Stimulated activated CD8-positive, alpha-beta memory T cell treated with anti-CD3 and anti-CD28 coated beads, Interleukin-4, amount 100 ng/mL, for 1 hour (primary cell): Measurements from ENCODE around the gene LRCH3.

ENCODE experiments used
- DNase-seq, 2 donors: peaks; one replicate each; pipeline ENCODE4 v3.0.0-alpha.2; 2020; ENCODE audit warnings: low read depth in 2 of 2, low spot score in 1 of 2

LRCH3 gene

GRCh38 chr3:197833930-197834715, 43.1 kb downstream of the LRCH3 start:
- DNase-seq, result no peak

DNA sequence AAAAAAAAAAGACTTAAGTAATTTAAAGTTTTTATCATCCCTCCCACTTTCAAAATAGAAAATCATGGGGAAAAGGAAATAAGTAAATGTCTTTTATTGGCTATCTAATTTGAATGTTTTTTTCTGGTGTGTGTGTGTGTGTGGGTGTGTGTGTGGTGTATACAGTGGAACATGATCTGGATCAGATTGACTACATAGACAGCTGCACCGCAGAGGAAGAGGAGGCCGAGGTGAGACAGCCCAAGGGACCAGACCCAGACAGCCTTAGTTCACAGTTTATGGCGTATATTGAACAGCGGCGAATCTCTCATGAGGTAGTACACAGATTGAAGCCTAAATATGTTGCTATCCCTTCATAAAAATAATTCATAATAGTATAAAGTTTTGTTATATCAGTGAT, 44.5 kb downstream of the LRCH3 start:
- no peak for DNase-seq

- no peak for DNase-seq
These were observed 45.2 kb downstream of the LRCH3 start for GRCh38 chr3:197836244-197836643.

- DNase-seq, result no peak
These were observed 46.2 kb downstream of the LRCH3 start for GRCh38 chr3:197837282-197837681.

- DNase-seq, result no peak
These were observed 50.7 kb downstream of the LRCH3 start for GRCh38 chr3:197841789-197842188.

GRCh38 chr3:197846491-197846890, 55.4 kb downstream of the LRCH3 start:
- DNase-seq, result no peak

- no peak for DNase-seq
These were observed 56.9 kb downstream of the LRCH3 start for GRCh38 chr3:197847866-197848401.

DNA sequence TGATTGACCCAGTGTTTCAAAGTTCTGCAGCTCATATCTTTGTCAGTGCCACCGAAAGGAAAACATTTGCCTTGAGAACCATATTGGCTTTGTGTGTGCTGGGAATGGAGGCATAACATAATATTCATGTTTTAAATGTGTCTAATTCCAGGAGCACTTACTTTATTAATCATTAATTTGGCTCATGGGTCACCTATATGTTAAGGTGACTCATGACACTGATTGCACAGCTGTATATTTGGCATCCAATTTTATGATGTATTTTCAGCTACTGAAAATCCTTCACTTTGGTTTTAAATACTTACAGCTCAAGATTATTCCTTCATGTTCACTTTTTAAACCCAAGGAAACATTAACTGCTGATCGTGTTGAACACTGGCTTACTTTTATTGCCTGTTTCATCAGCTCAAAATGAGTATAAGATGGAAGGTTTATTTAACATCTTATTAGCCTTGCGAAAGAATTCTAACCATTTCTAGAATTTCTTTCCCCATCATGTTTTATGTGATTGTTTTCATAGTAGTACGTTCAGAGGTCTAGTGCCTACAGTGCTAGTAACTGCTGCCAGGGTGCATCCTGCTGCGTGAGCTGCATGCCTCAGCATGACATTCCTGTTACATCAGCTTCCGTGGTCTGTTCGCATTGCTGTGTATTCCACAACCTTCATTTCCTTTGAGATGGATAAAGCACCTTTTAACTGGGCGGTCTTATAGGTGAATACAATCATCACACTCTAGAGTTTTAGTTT, 63.7 kb downstream of the LRCH3 start:
- no peak for DNase-seq

DNA sequence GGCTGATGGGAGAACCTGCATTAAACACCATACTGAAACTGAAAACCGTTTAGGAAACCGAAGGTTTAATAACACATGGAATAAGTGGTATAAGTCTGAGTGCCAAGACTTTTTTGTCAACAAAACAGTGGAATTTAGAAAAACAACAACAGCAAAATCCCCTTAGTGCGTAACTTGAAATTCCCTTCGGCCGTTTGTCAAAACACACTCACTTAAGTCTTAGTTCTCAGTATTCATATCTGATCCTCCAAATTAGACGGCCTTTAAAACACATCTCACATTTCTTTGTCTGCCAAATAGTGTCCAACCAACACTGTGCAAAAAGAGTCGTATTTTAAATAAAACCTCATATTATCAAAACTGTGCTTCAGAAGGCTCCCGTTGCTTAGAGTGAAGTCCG, 64.5 kb downstream of the LRCH3 start:
- no peak for DNase-seq

- no peak for DNase-seq
These were observed 65.3 kb downstream of the LRCH3 start for GRCh38 chr3:197856199-197856816.

- no peak for DNase-seq
These were observed 67.1 kb downstream of the LRCH3 start for GRCh38 chr3:197858133-197858532.

- DNase-seq, result no peak
These were observed 67.5 kb downstream of the LRCH3 start for GRCh38 chr3:197858598-197858997.

DNA sequence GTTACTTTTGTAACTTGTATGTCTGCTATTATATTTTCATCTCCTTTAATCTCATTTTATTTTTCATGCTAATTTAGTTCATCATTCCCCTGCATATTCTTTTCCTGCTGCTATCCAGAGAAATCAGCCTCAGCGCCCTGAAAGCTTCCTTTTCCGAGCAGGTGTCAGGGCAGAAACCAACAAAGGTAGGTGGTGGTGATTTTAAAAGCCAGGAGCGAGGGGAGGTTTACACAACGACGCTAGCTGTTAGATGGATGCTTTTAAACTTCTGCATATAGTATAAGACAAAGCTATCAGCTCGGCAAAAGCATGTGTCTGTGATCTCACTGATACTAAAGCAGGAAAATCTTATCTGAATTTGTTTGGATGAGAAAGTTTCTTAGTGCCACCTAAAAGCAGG, 75.0 kb downstream of the LRCH3 start:
- no peak for DNase-seq

DNA sequence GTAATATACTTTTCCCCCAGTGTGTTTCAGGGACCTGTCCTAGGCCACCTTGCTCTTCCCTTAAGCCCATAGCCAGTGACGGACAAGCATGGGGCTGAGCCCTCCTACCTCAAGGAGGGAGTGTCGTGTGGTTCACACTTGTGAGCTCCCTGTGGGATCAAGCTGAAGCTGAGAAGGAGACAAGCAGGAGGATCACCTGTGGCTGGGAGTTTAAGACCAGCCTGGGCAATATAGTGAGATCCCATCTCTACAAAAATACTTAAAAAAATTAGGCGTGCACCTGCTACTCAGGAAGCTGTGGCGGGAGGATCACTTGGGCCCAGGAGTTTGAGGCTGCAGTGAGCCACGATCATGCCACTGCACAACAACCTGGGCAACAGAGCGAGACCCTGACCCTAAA, 82.3 kb downstream of the LRCH3 start:
- DNase-seq, result no peak

DNA sequence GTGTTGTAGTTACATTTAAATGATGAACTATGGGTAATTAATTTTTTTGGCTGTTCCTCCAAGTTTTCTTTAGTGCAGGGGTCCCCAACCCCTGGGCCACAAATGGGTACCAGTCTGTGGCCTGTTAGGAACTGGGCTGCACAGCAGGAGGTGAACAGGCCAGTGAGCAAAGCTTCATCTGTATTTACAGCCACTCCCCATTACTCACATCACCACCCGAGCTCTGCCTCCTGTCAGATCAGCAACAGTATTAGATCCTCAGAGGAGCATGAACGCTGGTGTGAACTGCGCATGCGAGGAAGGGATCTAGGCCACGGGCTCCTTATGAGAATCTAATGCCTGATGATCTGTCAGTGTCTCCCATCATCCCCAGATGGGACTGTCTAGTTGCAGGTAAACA, 83.0 kb downstream of the LRCH3 start:
- DNase-seq, result no peak

DNA sequence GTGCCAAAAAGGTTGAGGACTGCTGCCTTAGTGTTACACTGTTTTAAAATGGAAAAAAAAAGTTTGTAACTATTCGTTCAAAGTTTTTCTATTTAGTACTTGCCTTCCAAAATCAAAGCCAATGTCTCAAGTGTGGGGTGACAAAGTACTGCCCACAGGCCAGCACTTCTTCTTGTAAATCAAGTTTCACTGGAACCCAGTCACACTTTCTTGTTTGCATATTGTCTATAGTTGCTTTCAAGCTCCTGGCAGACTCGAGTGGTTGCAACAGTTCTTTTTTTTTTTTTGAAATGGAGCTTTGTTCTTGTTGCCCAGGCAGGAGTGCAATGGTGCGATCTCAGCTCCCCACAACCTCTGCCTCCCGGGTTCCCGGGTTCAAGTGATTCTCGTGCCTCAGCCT, 83.6 kb downstream of the LRCH3 start:
- DNase-seq, result no peak

GRCh38 chr3:197877902-197878301, 86.8 kb downstream of the LRCH3 start:
- DNase-seq, result no peak

- DNase-seq, result no peak
These were observed 87.4 kb downstream of the LRCH3 start for GRCh38 chr3:197878427-197878826.

DNA sequence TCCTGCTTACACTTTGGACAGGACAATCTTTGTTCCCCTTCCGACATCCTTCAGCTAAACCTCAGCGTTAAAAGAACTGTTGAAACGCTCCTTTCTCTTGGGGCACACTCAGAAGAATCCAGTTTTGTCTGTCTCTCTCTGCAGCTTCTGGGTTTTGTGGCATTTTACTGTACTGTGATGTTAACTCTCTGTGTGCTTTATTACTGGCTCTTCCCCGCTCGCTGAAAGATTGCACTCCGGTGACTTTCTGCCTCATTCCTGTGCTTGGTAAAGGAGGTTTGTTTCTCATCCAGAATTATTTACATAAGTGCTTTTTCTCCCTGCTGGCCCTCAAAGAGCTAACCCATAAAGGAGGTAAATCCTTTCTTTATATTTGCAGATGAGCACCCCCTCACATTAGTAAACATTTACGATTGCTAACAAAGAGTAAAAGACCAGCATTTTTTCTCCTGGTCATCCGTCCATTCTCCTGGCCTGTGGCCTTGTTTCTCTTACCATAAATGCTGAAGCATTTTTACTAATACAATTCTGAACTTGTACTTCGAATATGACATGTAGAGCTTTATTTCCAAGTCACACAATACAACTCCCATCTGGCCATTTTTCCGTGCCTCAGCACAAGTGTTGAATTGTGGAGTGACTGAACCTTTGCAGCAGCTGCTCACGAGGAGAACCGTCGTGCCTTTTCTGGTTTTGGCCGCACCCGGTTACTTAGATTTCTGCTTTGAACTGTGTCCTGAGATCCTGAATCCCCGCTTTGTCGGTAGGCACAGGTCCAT, 89.6 kb downstream of the LRCH3 start:
- no peak for DNase-seq

- DNase-seq, result no peak
These were observed 90.4 kb downstream of the LRCH3 start for GRCh38 chr3:197881270-197881969.

DNA sequence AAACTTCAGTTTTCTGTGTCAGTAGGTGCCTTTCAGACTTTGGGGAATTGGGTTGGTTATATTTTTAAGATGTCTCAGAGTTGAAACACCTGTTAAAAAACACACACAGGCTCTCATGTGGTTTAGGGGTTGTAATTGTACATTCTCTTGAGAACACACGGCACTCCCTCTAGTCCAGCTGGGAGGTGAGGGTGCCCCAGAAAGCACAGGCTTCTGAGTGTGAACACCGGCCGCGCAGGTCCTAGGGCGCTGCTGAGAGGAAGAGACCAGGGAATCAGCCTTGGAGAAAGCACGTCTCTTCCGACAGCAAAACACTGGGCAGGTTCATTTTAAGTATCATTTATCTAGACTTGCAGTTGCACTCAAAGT, 90.9 kb downstream of the LRCH3 start:
- DNase-seq, result no peak
